ENCODE measurements around the gene FLVCR2.

- TF ChIP-seq CTCF (conservative IDR thresholded peaks at IDR 0.05): no peak
- TF ChIP-seq EZH2 (IDR thresholded peaks at IDR 0.05; ENCODE audit: low read depth): no peak
These were observed 39.3 kb upstream of the FLVCR2 start for GRCh38 chr14:75539162-75539560.

Data from PC-9 (cell line).